ENCODE results near the gene HOXB5. TPM values are rescaled to one million over a fixed set of nuclear protein-coding genes. Genes with fewer than 3 reads are reported as not detected.

Gene HOXB5
- total RNA-seq, 1 experiment from 2014 or later, result not detected

DNA sequence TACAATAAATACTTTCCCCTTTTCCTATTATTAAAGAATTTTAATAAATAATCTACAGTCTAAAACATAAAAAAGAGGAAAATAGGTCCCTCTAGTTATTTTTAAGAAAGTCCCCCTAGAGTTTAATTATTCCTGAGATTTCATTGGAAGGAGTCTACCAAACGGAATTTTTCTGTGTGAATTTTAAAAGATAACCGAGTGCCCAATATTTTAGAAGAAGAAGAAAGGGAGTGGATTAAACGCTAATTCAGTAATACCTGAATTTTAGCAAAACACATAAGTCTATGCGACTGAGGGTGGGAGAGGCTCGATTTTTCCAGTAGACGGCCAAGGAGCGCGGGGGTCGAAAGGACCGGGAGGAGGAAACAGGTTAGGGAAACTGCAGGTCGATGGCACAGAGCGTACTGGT lies 50.9 kb downstream of the HOXB5 start:
- H3K27ac ChIP-seq (ENCODE audit: insufficient read length, low read depth, low read length), result no peak overlapping the region
- no peak overlapping the region for H2BK15ac ChIP-seq (ENCODE audit: low read depth, low read length)
- TF ChIP-seq, protein P1, sequence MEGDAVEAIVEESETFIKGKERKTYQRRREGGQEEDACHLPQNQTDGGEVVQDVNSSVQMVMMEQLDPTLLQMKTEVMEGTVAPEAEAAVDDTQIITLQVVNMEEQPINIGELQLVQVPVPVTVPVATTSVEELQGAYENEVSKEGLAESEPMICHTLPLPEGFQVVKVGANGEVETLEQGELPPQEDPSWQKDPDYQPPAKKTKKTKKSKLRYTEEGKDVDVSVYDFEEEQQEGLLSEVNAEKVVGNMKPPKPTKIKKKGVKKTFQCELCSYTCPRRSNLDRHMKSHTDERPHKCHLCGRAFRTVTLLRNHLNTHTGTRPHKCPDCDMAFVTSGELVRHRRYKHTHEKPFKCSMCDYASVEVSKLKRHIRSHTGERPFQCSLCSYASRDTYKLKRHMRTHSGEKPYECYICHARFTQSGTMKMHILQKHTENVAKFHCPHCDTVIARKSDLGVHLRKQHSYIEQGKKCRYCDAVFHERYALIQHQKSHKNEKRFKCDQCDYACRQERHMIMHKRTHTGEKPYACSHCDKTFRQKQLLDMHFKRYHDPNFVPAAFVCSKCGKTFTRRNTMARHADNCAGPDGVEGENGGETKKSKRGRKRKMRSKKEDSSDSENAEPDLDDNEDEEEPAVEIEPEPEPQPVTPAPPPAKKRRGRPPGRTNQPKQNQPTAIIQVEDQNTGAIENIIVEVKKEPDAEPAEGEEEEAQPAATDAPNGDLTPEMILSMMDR (conservative IDR thresholded peaks at IDR 0.05), result no peak
- Mint-ChIP-seq H3K4me1 (peaks cover 25 to 52% of the 10 kb centered on the region in 2 experiments), H3K4me3 (peak overlapping the region; percentile 32 to 70), H3K27me3 (ENCODE audit: low read depth) (peaks cover 98% of the 10 kb centered on the region), H3K36me3 (ENCODE audit: insufficient read depth in 1 of 3, low read depth in 3 of 3) (no peaks in the 10 kb centered on the region; a peak in 1 of 7 replicates), H3K9me3 (peaks cover 0 to 17% of the 10 kb centered on the region in 2 experiments; a peak in 2 of 5 replicates), H3K27ac (no peak overlapping the region)
- peak overlapping the region; percentile 24 for H3K4me2 ChIP-seq (ENCODE audit: insufficient read depth, insufficient read length, low read length)
- H2BK12ac ChIP-seq (ENCODE audit: insufficient read length, low read depth, low read length), result no peak overlapping the region
- H2BK120ac ChIP-seq (ENCODE audit: low read depth, low read length, poor library complexity, severe bottlenecking), result no peak overlapping the region
- H4K5ac ChIP-seq (ENCODE audit: insufficient read length, low read depth, low read length), result no peak overlapping the region
- no peak overlapping the region for H4K8ac ChIP-seq (replicated peaks; ENCODE audit: insufficient read length, low read depth, low read length)
- no peak for DNase-seq
- H2BK5ac ChIP-seq (ENCODE audit: insufficient read length, low read length), result no peak overlapping the region
- no peak overlapping the region for H2BK20ac ChIP-seq (ENCODE audit: low read depth, low read length, poor library complexity, severe bottlenecking)
- H3K56ac ChIP-seq (ENCODE audit: insufficient read length, low read depth, low read length), result no peak overlapping the region
- no peak overlapping the region for H3K18ac ChIP-seq (ENCODE audit: insufficient read length, low read depth, low read length)
- H3K27me3 ChIP-seq (ENCODE audit: insufficient read depth, low read length), result peaks cover 77% of the 10 kb centered on the region
- WGBS (ENCODE audit: extremely low coverage, insufficient read length, low lambda C conversion rate), result no CpG with 5 or more reads among the region's 12 CpGs
- no peak overlapping the region for H4K91ac ChIP-seq (ENCODE audit: insufficient read length, low read depth, low read length)
- H3K9me3 ChIP-seq (ENCODE audit: control insufficient read depth, low read depth, low read length), result no peaks in the 10 kb centered on the region
- no peak overlapping the region for H3K4ac ChIP-seq (ENCODE audit: low read depth, low read length)
- no peaks in the 10 kb centered on the region for H3K79me2 ChIP-seq (ENCODE audit: insufficient read depth, low read length)
- H3K23ac ChIP-seq (ENCODE audit: insufficient read length, low read depth, low read length), result no peak overlapping the region
- no peak overlapping the region for H3K14ac ChIP-seq (ENCODE audit: insufficient read depth, low read length)
- H3K23me2 ChIP-seq (ENCODE audit: insufficient read length, low read depth, low read length, poor library complexity, severe bottlenecking), result peaks cover 6% of the 10 kb centered on the region
- no peaks in the 10 kb centered on the region for H3K4me1 ChIP-seq (ENCODE audit: insufficient read depth, low read length)
- H2AK5ac ChIP-seq (ENCODE audit: insufficient read length, low read length), result no peak overlapping the region
- no peaks in the 10 kb centered on the region for H4K20me1 ChIP-seq (ENCODE audit: control insufficient read depth, insufficient read depth, insufficient read length)
- H3K79me1 ChIP-seq (ENCODE audit: insufficient read depth, low read depth, low read length, poor library complexity, severe bottlenecking), result no peaks in the 10 kb centered on the region
- no peak overlapping the region for H3T11ph ChIP-seq (ENCODE audit: low read length)
- H2AFZ ChIP-seq (ENCODE audit: low read length), result no peak overlapping the region
- no peak overlapping the region for H3K9ac ChIP-seq (ENCODE audit: extremely low read depth, insufficient read length, low read length)
